ENCODE measurements around the gene C14orf180. TPM values are rescaled to one million over a fixed set of nuclear protein-coding genes. Genes with fewer than 3 reads are reported as not detected.
A peak's percentile ranks its signal among the peaks of the same experiment; 100 is the strongest.

The C14orf180 gene
- total and polyA plus RNA-seq, 2 donors = 0.18 to 0.42 TPM

GRCh38 chr14:104559804-104560585, 19.6 kb upstream of the C14orf180 start:
- Histone ChIP-seq H3K27ac (ENCODE audit: low read depth in 1 of 2, low read length in 1 of 2) (no peak overlapping the region), H3K4me3 (ENCODE audit: low read length in 2 of 2) (no peak overlapping the region), H3K36me3 (ENCODE audit: control insufficient read depth in 2 of 2, insufficient read depth in 2 of 2, low read length in 1 of 2) (no peaks in the 10 kb centered on the region), H3K27me3 (ENCODE audit: control insufficient read depth in 2 of 2, insufficient read depth in 1 of 2, low read length in 1 of 2) (peaks cover 5 to 16% of the 10 kb centered on the region in 2 donors), H3K4me1 (ENCODE audit: control insufficient read depth in 2 of 2, insufficient read depth in 2 of 2, low read length in 2 of 2) (no peaks in the 10 kb centered on the region), H3K9me3 (ENCODE audit: control insufficient read depth in 2 of 2, insufficient read depth in 1 of 2, low read length in 1 of 2) (no peaks in the 10 kb centered on the region)
- peak in 1 of 9 donors; percentile 2 for DNase-seq (ENCODE audit: low read depth in 6 of 9, low spot score in 9 of 9)
- WGBS = 91% methylated on average over 21 of the region's 21 CpGs

DNA sequence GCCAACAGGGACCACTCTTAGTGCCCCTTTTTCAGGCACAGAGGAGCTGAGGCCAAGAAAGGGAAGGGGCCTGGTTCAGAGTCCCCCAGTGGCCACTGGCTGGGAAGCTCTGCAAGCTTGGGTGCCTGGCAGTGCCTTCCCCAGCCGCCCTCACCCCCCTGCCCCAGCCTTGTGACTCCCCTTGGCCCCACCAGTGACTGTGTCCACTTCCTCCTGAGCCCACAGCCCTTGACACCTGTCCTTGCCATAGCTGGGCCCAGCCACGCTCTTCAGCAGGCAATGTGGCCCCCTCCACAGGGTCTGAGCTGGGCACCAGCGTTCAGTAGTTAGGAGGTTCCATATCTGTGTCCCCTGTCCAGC, 19.0 kb upstream of the C14orf180 start:
- no peak overlapping the region for H3K27ac ChIP-seq (ENCODE audit: low read depth in 1 of 2, low read length in 1 of 2)
- no peaks in the 10 kb centered on the region for H3K36me3 ChIP-seq (ENCODE audit: control insufficient read depth in 2 of 2, insufficient read depth in 2 of 2, low read length in 1 of 2)
- no peak overlapping the region for H3K4me3 ChIP-seq (ENCODE audit: low read length in 2 of 2)
- no peaks in the 10 kb centered on the region for H3K9me3 ChIP-seq (ENCODE audit: control insufficient read depth in 2 of 2, insufficient read depth in 1 of 2, low read length in 1 of 2)
- no peak for DNase-seq (ENCODE audit: low read depth in 6 of 9, low spot score in 9 of 9)
- 75% methylated on average over 3 of the region's 3 CpGs for WGBS
- peaks cover 5 to 21% of the 10 kb centered on the region in 2 donors for H3K27me3 ChIP-seq (ENCODE audit: control insufficient read depth in 2 of 2, insufficient read depth in 1 of 2, low read length in 1 of 2)
- no peaks in the 10 kb centered on the region for H3K4me1 ChIP-seq (ENCODE audit: control insufficient read depth in 2 of 2, insufficient read depth in 2 of 2, low read length in 2 of 2)

DNA sequence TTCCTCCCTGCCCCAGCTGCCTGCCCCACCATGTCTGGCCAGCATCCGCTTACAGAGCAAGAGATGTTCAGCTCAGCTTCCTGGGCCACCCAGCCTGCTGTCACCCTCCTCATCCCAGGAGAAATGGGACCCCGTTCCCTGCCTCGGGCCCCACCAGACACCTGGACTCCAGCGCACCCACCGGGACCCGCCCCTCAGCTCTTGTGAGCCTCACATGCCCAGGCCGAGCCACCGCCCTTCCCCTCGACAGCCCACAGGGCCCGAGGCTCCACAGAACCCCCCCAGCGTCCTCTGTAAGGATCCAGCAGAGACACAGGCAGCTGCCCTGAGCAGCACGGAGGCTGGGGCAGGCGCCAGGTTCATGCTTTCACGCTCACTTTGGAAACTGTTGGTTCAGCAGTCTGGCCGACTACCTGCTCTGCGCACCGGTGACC, 18.4 kb upstream of the C14orf180 start:
- Histone ChIP-seq H3K27ac (ENCODE audit: low read depth in 1 of 2, low read length in 1 of 2) (no peak overlapping the region), H3K36me3 (ENCODE audit: control insufficient read depth in 2 of 2, insufficient read depth in 2 of 2, low read length in 1 of 2) (no peaks in the 10 kb centered on the region), H3K4me3 (ENCODE audit: low read length in 2 of 2) (no peak overlapping the region), H3K9me3 (ENCODE audit: control insufficient read depth in 2 of 2, insufficient read depth in 1 of 2, low read length in 1 of 2) (no peaks in the 10 kb centered on the region), H3K27me3 (ENCODE audit: control insufficient read depth in 2 of 2, insufficient read depth in 1 of 2, low read length in 1 of 2) (peaks cover 5 to 21% of the 10 kb centered on the region in 2 donors), H3K4me1 (ENCODE audit: control insufficient read depth in 2 of 2, insufficient read depth in 2 of 2, low read length in 2 of 2) (no peaks in the 10 kb centered on the region)
- WGBS = 78% methylated on average over 17 of the region's 17 CpGs
- DNase-seq (ENCODE audit: low read depth in 6 of 9, low spot score in 9 of 9) = no peak

DNA sequence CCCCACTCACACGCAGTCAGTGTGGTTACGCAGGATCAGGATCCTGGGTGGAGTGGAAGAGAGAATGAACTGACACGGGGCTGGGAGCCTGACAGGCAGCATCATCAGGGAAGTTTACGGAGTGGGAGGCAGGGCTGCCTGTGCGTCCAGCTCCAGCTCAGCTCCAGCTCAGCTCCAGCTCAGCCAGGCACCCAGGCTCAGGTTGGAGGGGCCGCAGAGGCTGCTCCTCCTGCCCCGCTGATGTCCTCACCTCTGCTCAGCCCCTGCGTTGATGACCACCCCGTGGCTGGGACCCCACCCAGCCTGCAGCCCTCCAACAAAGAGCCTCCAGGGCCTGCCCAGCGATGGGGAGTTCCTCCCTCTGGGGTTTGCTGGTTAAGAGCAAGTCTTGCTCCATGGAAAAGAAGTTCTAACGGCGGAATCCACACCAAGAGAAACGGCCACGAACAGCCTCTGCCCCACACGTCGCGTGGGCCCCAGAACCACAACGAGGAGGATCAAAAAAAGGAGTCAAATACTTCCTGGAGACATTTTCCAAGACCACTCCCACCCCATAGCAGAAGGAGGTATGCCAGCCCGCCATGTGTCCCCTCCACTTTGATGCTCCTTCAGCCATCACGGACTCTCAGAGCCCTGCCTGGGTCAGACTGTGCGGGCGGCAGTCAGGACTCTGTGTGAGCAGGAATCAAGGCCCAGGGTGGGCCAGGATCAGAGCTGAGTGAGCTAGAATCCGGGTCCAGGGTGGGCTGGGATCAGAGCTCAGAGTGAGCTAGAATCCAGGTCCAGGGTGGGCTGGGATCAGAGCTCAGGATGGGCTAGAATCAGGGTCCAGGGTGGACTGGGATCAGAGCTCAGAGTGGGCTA, 17.7 kb upstream of the C14orf180 start:
- H3K9me3 ChIP-seq (ENCODE audit: control insufficient read depth in 2 of 2, insufficient read depth in 1 of 2, low read length in 1 of 2) = no peaks in the 10 kb centered on the region
- H3K36me3 ChIP-seq (ENCODE audit: control insufficient read depth in 2 of 2, insufficient read depth in 2 of 2, low read length in 1 of 2) = no peaks in the 10 kb centered on the region
- H3K4me3 ChIP-seq (ENCODE audit: low read length in 2 of 2) = no peak overlapping the region
- no peak overlapping the region for H3K27ac ChIP-seq (ENCODE audit: low read depth in 1 of 2, low read length in 1 of 2)
- DNase-seq (ENCODE audit: low read depth in 6 of 9, low spot score in 9 of 9) = no peak
- H3K27me3 ChIP-seq (ENCODE audit: control insufficient read depth in 2 of 2, insufficient read depth in 1 of 2, low read length in 1 of 2) = peaks cover 5 to 21% of the 10 kb centered on the region in 2 donors
- WGBS = 87% methylated on average over 23 of the region's 23 CpGs
- no peaks in the 10 kb centered on the region for H3K4me1 ChIP-seq (ENCODE audit: control insufficient read depth in 2 of 2, insufficient read depth in 2 of 2, low read length in 2 of 2)

DNA sequence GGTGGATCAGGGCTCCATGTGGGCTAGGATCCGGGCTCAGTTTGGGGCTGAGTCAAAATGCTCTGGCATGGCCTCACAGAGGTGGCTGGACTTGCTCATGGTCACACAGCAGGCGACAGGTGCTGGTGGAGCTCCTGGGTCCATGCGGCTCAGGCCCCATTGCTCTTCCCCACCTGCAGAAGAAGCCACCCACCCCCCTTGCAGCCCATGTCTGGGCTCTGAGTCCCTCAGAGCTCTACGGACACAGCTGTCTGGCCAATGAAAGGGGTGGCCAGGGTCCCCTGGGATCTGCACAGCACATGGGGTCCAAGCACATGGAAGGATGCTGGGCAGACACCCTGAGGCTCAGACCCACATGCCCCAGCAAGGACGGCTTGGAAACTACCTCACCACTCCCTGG, 17.0 kb upstream of the C14orf180 start:
- 96% methylated on average over 5 of the region's 5 CpGs for WGBS
- Histone ChIP-seq H3K36me3 (ENCODE audit: control insufficient read depth in 2 of 2, insufficient read depth in 2 of 2, low read length in 1 of 2) (no peaks in the 10 kb centered on the region), H3K9me3 (ENCODE audit: control insufficient read depth in 2 of 2, insufficient read depth in 1 of 2, low read length in 1 of 2) (no peaks in the 10 kb centered on the region), H3K27me3 (ENCODE audit: control insufficient read depth in 2 of 2, insufficient read depth in 1 of 2, low read length in 1 of 2) (peaks cover 5 to 21% of the 10 kb centered on the region in 2 donors), H3K4me3 (ENCODE audit: low read length in 2 of 2) (no peak overlapping the region), H3K4me1 (ENCODE audit: control insufficient read depth in 2 of 2, insufficient read depth in 2 of 2, low read length in 2 of 2) (no peaks in the 10 kb centered on the region), H3K27ac (ENCODE audit: low read depth in 1 of 2, low read length in 1 of 2) (no peak overlapping the region)
- no peak for DNase-seq (ENCODE audit: low read depth in 6 of 9, low spot score in 9 of 9)

DNA sequence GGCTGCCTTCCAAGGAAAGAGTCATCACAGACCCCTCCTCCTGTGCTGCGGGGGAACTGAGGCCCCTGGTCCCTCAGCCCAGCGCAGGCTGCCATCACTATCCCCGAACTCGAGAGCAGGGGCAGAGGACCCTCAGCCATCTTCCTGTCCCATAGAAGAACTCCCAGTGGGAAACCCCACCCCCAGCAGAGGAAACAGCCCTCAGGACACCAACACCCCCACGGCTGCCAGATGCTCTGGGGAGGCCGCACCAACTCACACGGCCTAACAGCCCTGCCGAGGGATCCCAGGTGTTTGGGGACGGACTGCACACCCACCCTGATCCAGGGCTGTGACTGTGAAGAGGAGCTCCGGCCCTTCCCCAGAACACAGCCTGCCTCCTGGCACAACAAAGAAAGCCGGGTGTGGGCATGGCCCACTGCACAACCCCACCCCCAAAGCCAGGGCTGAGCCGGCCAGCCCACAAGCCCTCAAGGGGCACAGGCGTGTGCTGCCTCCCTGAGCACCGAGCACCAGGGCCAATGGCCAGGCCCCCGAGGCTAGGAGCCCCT, 16.3 kb upstream of the C14orf180 start:
- Histone ChIP-seq H3K36me3 (ENCODE audit: control insufficient read depth in 2 of 2, insufficient read depth in 2 of 2, low read length in 1 of 2) (no peaks in the 10 kb centered on the region), H3K27me3 (ENCODE audit: control insufficient read depth in 2 of 2, insufficient read depth in 1 of 2, low read length in 1 of 2) (peaks cover 5 to 21% of the 10 kb centered on the region in 2 donors), H3K9me3 (ENCODE audit: control insufficient read depth in 2 of 2, insufficient read depth in 1 of 2, low read length in 1 of 2) (no peaks in the 10 kb centered on the region), H3K4me1 (ENCODE audit: control insufficient read depth in 2 of 2, insufficient read depth in 2 of 2, low read length in 2 of 2) (no peaks in the 10 kb centered on the region), H3K27ac (ENCODE audit: low read depth in 1 of 2, low read length in 1 of 2) (no peak overlapping the region), H3K4me3 (ENCODE audit: low read length in 2 of 2) (no peak overlapping the region)
- WGBS = 74% methylated on average over 15 of the region's 15 CpGs
- DNase-seq (ENCODE audit: low read depth in 6 of 9, low spot score in 9 of 9) = no peak

GRCh38 chr14:104563742-104564615, 15.6 kb upstream of the C14orf180 start:
- H3K27me3 ChIP-seq (ENCODE audit: control insufficient read depth in 2 of 2, insufficient read depth in 1 of 2, low read length in 1 of 2) = peaks cover 5 to 21% of the 10 kb centered on the region in 2 donors
- no peak overlapping the region for H3K27ac ChIP-seq (ENCODE audit: low read depth in 1 of 2, low read length in 1 of 2)
- DNase-seq (ENCODE audit: low read depth in 6 of 9, low spot score in 9 of 9) = peak in 2 of 9 donors; percentile 11 to 25
- H3K4me1 ChIP-seq (ENCODE audit: control insufficient read depth in 2 of 2, insufficient read depth in 2 of 2, low read length in 2 of 2) = no peaks in the 10 kb centered on the region
- H3K36me3 ChIP-seq (ENCODE audit: control insufficient read depth in 2 of 2, insufficient read depth in 2 of 2, low read length in 1 of 2) = no peaks in the 10 kb centered on the region
- no peaks in the 10 kb centered on the region for H3K9me3 ChIP-seq (ENCODE audit: control insufficient read depth in 2 of 2, insufficient read depth in 1 of 2, low read length in 1 of 2)
- H3K4me3 ChIP-seq (ENCODE audit: low read length in 2 of 2) = no peak overlapping the region
- WGBS = 5% methylated on average over 27 of the region's 27 CpGs

DNA sequence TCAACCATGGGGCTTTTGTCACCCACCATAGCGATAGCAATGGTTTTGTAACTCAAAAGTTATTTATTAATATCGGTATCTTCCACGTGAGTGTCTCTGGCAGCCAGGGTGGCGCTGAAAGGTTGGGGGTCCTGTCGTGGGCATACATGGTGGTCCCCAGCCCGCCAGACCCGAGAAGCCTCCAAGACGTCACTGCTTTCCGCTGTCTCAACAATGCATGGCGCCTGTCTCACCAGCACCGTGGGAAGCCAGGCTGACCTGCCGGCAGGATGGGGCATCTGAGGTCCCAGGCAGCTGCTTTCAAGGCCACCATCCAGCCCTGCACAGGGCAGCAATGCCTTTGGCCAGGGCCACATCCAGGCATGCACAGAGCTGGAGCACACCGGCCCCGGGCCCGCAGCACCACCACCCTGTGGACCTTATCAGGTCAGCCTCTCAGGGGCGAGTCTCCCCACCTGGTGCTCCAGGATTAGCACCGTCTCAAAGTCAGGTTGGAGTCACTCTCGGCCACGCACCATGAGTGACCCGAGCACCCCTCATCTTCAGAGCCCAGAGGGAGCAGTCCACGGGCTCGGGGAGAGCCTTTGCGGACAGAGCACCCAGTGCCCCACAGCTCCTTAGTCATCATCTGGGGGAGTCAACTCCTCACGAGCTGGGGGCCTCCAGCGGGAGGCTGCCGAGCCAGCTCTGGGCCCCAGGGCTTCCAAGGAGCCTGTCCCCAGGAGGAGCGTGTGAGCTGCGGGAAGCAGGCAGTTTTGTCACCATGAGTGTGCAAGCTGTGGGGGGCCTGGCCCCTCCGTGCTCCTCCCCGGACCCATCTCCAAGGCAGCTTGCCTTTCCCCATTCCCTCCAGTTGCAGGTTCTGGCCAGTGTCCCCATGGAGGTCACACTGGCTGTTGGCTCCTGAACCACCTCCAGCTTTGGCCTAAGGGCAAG, 14.6 kb upstream of the C14orf180 start:
- no peak for DNase-seq (ENCODE audit: low read depth in 6 of 9, low spot score in 9 of 9)
- Histone ChIP-seq H3K9me3 (ENCODE audit: control insufficient read depth in 2 of 2, insufficient read depth in 1 of 2, low read length in 1 of 2) (no peaks in the 10 kb centered on the region), H3K27ac (ENCODE audit: low read depth in 1 of 2, low read length in 1 of 2) (no peak overlapping the region), H3K4me1 (ENCODE audit: control insufficient read depth in 2 of 2, insufficient read depth in 2 of 2, low read length in 2 of 2) (no peaks in the 10 kb centered on the region), H3K36me3 (ENCODE audit: control insufficient read depth in 2 of 2, insufficient read depth in 2 of 2, low read length in 1 of 2) (no peaks in the 10 kb centered on the region), H3K27me3 (ENCODE audit: control insufficient read depth in 2 of 2, insufficient read depth in 1 of 2, low read length in 1 of 2) (peaks cover 5 to 21% of the 10 kb centered on the region in 2 donors), H3K4me3 (ENCODE audit: low read length in 2 of 2) (no peak overlapping the region)
- WGBS = 87% methylated on average over 30 of the region's 30 CpGs

Data from thymus (tissue), 11 donors.